PFSK-1 (cell line): ENCODE data around the gene SULT1E1.

ENCODE experiments used
- FOXP2 ChIP-seq: optimal IDR thresholded peaks from 2 replicates; pipeline ENCODE3; 2011; ENCODE audit warnings: borderline replicate concordance, control low read depth, inconsistent platforms; ENCODE audit not compliant: insufficient read depth; ENCODE audit errors: extremely low read length, extremely low read depth
- POLR2AphosphoS5 ChIP-seq: IDR thresholded peaks from 2 replicates; pipeline ENCODE4 v1.6.1; 2012; ENCODE audit warnings: low read depth, mild to moderate bottlenecking, control low read depth, low read length, moderate library complexity
- SIN3A ChIP-seq: IDR thresholded peaks from 2 replicates; pipeline ENCODE4 v1.6.1; 2012; ENCODE audit warnings: mild to moderate bottlenecking, low read length, moderate library complexity, borderline replicate concordance; ENCODE audit not compliant: insufficient read depth
- TAF1 ChIP-seq: IDR thresholded peaks from 2 replicates; pipeline ENCODE4 v1.6.1; 2012; ENCODE audit warnings: low read length, control low read depth, borderline replicate concordance; ENCODE audit not compliant: insufficient read depth
- TF ChIP-seq, protein P1 (sequence below), 2 experiments: IDR thresholded peaks; 2 replicates each; pipeline versions ENCODE4 v1.6.1 to v1.8.0; 2011 to 2012; ENCODE audit warnings: low read depth in 2 of 2, low read length in 2 of 2, control low read depth in 1 of 2, inconsistent platforms in 1 of 2, mild to moderate bottlenecking in 1 of 2, moderate library complexity in 1 of 2; ENCODE audit not compliant: insufficient read depth in 1 of 2

SULT1E1 gene

DNA sequence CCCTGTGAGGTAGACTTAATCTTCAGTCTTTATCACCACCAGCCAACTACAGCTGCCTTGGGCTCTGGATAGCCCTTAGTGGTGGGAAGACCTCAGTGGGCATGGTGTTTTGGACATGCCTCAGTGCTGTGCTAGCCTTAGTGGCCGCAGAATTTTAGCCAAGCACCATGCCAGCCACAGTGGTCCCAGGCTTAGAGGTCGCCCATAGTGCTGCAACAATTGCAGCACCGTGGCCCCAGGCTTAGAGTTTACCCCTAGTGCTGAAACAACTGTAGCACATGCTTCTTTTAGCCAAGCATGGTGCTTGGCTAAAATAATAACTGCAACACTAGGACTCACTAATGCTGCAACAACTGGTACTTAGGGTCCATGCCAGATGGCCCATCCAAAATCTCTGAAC is 60.6 kb downstream of the SULT1E1 start:
- TF ChIP-seq, protein P1, sequence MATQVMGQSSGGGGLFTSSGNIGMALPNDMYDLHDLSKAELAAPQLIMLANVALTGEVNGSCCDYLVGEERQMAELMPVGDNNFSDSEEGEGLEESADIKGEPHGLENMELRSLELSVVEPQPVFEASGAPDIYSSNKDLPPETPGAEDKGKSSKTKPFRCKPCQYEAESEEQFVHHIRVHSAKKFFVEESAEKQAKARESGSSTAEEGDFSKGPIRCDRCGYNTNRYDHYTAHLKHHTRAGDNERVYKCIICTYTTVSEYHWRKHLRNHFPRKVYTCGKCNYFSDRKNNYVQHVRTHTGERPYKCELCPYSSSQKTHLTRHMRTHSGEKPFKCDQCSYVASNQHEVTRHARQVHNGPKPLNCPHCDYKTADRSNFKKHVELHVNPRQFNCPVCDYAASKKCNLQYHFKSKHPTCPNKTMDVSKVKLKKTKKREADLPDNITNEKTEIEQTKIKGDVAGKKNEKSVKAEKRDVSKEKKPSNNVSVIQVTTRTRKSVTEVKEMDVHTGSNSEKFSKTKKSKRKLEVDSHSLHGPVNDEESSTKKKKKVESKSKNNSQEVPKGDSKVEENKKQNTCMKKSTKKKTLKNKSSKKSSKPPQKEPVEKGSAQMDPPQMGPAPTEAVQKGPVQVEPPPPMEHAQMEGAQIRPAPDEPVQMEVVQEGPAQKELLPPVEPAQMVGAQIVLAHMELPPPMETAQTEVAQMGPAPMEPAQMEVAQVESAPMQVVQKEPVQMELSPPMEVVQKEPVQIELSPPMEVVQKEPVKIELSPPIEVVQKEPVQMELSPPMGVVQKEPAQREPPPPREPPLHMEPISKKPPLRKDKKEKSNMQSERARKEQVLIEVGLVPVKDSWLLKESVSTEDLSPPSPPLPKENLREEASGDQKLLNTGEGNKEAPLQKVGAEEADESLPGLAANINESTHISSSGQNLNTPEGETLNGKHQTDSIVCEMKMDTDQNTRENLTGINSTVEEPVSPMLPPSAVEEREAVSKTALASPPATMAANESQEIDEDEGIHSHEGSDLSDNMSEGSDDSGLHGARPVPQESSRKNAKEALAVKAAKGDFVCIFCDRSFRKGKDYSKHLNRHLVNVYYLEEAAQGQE (IDR thresholded peaks at IDR 0.05; ENCODE audit: insufficient read depth in 1 of 2, low read depth in 2 of 2, low read length in 2 of 2), result no peak
- TF ChIP-seq SIN3A (no peak), FOXP2 (no peak), POLR2AphosphoS5 (no peak), TAF1 (no peak)

DNA sequence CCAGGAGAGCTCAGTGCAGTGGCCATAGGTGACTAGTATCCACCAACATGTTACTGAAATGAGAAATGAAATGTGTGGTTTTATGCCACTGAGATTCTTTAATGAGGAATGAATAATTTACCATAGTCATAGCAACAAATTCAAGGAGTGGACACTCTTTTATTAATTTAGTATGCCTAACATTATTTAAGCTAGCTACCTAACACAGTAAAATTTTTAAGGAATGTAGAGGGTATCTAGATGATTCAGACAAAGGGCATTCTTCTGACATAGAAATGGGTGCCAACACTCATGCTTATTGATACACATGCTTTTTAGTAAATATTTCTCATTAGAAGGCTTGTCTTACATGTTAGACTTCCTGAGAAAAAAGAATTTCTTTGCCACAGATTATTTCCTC is 66.2 kb downstream of the SULT1E1 start:
- TF ChIP-seq FOXP2 (no peak), TAF1 (no peak), POLR2AphosphoS5 (no peak), SIN3A (no peak)
- TF ChIP-seq, protein P1 (IDR thresholded peaks at IDR 0.05; ENCODE audit: insufficient read depth in 1 of 2, low read depth in 2 of 2, low read length in 2 of 2), result no peak
